HepG2 (cell line): Measurements from ENCODE around the gene C11orf21.

ENCODE experiments used
- CTCF ChIP-seq: sonication (generic); formaldehyde crosslinking; IDR thresholded peaks from 2 replicates; pipeline ENCODE4 v1.5.0; 2020; ENCODE audit warnings: mild to moderate bottlenecking, missing genetic modification reagents, moderate library complexity
- ELK4 ChIP-seq: sonication (generic); formaldehyde crosslinking; IDR thresholded peaks from 2 replicates; pipeline ENCODE4 v1.9.0; 2021; ENCODE audit warnings: missing genetic modification reagents, borderline replicate concordance
- KLF16 ChIP-seq, 2 experiments: sonication (generic) in 1 of 2; formaldehyde crosslinking in 1 of 2; IDR thresholded peaks; 2 replicates each; pipeline versions ENCODE4 v1.6.1 to v1.8.0; 2016 to 2023; ENCODE audit warnings: missing genetic modification reagents in 2 of 2, missing compliant biosample characterization in 1 of 2
- MNT ChIP-seq: fragments of 450-650 bp; IDR thresholded peaks from 2 replicates; pipeline ENCODE4 v1.6.1; 2016
- POLR2AphosphoS5 ChIP-seq: IDR thresholded peaks from 2 replicates; pipeline ENCODE4 v1.6.1; 2012; ENCODE audit warnings: low read depth, low read length
- SMARCC2 ChIP-seq: fragments of 450-650 bp; IDR thresholded peaks from 2 replicates; pipeline ENCODE4 v1.6.1; 2017; ENCODE audit warnings: antibody characterized with exemption, mild to moderate bottlenecking
- TGIF2 ChIP-seq: IDR thresholded peaks from 2 replicates; pipeline ENCODE4 v1.6.1; 2016; ENCODE audit warnings: control low read depth, missing compliant biosample characterization
- TRIM22 ChIP-seq: fragments of 450-650 bp; IDR thresholded peaks from 2 replicates; pipeline ENCODE4 v1.6.1; 2017
- ZBTB33 ChIP-seq: sonication (generic); formaldehyde crosslinking; IDR thresholded peaks from 2 replicates; pipeline ENCODE4 v1.4.0; 2020; ENCODE audit warnings: missing genetic modification reagents
- ZNF33A ChIP-seq: sonication (generic); formaldehyde crosslinking; IDR thresholded peaks from 2 replicates; pipeline ENCODE4 v1.5.1; 2020; ENCODE audit warnings: missing genetic modification reagents, mild to moderate bottlenecking, moderate library complexity, borderline replicate concordance

- TF ChIP-seq TGIF2 (CRISPR knock-in tag) = no peak
- TF ChIP-seq SMARCC2 = no peak
- TF ChIP-seq TRIM22 = no peak
- no peak for TF ChIP-seq MNT
- TF ChIP-seq ZNF33A (CRISPR knock-in tag) = no peak
- TF ChIP-seq ELK4 = no peak
- peak; percentile 93 for TF ChIP-seq CTCF
- TF ChIP-seq KLF16 (CRISPR knock-in tag; IDR thresholded peaks at IDR 0.05) = no peak
- no peak for TF ChIP-seq ZBTB33 (CRISPR knock-in tag)
- no peak for TF ChIP-seq POLR2AphosphoS5
Measured at GRCh38 chr11:2305140-2305778, 3.5 kb upstream of the C11orf21 start.
